ENCODE results near the gene SLC25A48.
A peak's percentile ranks its signal among the peaks of the same experiment; 100 is the strongest.

The SLC25A48 gene

DNA sequence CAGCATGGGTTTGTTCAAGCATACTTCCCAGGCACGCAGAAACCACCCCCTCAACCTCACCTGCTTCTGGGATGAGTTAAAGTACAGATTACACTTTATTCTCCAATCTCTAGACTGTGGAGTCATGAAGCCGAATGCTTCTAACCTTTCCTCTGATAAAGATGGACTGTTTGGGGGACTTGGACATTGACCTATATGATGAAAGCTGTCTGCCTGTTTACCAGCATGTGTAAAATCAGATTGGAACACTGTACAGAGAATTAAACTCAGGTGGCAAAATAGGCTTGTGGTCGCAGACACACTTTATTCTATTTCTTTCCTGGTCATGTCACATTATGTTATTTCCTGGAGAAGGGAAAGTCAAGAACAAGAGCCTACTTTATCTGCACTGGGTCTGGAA is 35.5 kb downstream of the SLC25A48 start:
- no peak for TF ChIP-seq Cebpa-rat (IDR thresholded peaks at IDR 0.05)
- H4K20me1 ChIP-seq = no peaks in the 10 kb centered on the region; a peak in 2 of 22 replicates
- no peaks in the 10 kb centered on the region for H3K36me3 ChIP-seq
- no peak overlapping the region for H3K4me2 ChIP-seq
- no peak overlapping the region for H3K4me3 ChIP-seq
- peaks cover 0 to 15% (median 0%) of the 10 kb centered on the region in 10 experiments; a peak in 5 of 20 replicates for H3K4me1 ChIP-seq
- peaks cover 0 to 77% (median 0%) of the 10 kb centered on the region in 11 experiments; a peak in 5 of 22 replicates for H3K27me3 ChIP-seq
- no peak overlapping the region for H3K9ac ChIP-seq
- no peak overlapping the region for H3K27ac ChIP-seq
- H3K9me3 ChIP-seq (replicated peaks in 1 of 11) = no peaks in the 10 kb centered on the region

DNA sequence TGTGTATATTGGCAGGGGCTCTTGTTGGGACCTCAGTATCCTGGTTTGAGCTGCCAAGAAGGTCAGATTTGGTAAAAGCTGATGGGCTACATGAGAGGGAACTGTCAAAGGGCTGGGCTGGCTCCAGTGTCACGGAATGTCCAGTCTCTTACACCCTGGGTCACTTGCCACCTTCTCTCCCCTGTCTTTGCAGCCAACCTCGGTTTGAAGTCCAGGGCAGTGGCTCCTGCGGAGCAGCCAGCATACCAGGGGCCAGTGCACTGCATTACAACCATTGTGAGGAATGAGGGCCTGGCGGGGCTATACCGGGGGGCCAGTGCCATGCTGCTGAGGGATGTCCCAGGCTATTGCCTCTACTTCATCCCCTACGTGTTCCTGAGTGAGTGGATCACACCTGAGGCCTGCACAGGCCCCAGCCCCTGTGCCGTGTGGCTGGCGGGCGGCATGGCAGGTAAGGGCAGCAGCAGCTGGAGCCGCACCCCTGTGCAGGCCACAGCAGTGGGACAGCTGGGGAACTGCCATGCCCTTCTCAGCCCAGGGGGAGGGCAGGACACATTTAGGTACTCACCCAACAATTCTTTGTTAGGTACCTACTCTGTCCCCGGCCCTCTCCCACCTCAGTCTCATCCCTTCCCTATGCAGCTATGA is 36.9 kb downstream of the SLC25A48 start:
- TF ChIP-seq Cebpa-rat (IDR thresholded peaks at IDR 0.05) = no peak
- Histone ChIP-seq H3K27ac (no peak overlapping the region), H3K9me3 (replicated peaks in 1 of 11) (no peaks in the 10 kb centered on the region)

DNA sequence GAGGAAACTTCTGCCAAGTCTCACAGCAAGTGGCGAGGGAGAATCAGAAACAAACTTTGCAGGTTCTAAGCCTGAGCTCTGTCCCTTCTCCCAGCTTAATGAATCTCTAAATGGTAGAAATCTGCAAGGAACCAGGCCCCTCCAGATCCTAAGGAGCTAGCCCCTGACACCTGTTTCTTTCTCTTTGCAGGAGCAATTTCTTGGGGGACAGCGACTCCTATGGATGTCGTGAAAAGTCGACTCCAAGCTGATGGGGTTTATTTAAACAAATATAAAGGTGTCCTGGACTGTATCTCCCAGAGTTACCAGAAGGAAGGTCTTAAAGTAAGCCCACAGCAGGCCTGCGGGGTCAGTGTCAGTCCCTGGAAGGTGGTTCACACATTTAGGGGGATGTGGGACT is 39.4 kb downstream of the SLC25A48 start:
- H4K20me1 ChIP-seq = peaks cover 0 to 3% (median 0%) of the 10 kb centered on the region in 11 experiments; a peak in 2 of 22 replicates
- no peak overlapping the region for H3K4me2 ChIP-seq
- peaks cover 0 to 34% (median 0%) of the 10 kb centered on the region in 10 experiments; a peak in 6 of 20 replicates for H3K4me1 ChIP-seq
- peaks cover 0 to 82% (median 0%) of the 10 kb centered on the region in 11 experiments; a peak in 5 of 22 replicates for H3K27me3 ChIP-seq
- H3K9ac ChIP-seq = no peak overlapping the region
- H3K4me3 ChIP-seq = no peak overlapping the region
- H3K36me3 ChIP-seq = no peaks in the 10 kb centered on the region
- no peak overlapping the region for H3K27ac ChIP-seq
- H3K9me3 ChIP-seq (replicated peaks in 1 of 11) = no peaks in the 10 kb centered on the region
- TF ChIP-seq Cebpa-rat (IDR thresholded peaks at IDR 0.05) = no peak

More for the DNA sequence above, 36.9 kb downstream of the SLC25A48 start:
- Histone ChIP-seq H3K27me3 (peaks cover 0 to 79% (median 0%) of the 10 kb centered on the region in 11 experiments; a peak in 5 of 22 replicates), H3K9ac (no peak overlapping the region), H4K20me1 (no peaks in the 10 kb centered on the region; a peak in 2 of 22 replicates), H3K4me1 (peaks cover 0 to 24% (median 0%) of the 10 kb centered on the region in 10 experiments; a peak in 6 of 20 replicates), H3K4me2 (no peak overlapping the region), H3K36me3 (no peaks in the 10 kb centered on the region), H3K4me3 (no peak overlapping the region)

DNA sequence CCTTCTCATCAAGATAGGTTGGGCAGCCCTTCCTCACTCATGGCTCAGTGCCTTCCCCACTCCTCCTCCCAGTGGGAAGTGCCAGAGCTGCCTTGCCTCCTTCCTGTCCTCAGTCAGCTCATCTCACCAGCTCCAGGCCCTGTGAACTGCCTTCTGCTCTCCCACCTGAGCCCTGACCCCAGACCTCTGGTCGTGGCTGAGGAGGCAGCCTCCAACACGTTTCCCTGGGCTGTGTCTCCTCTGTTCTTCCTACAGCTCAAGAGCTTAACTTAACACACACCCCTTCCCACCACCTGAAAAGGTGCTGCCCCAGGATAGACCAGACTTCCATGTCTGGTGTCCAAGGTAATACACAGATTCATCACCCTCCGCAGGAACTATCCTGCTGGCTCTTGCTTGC is 40.0 kb downstream of the SLC25A48 start:
- no peaks in the 10 kb centered on the region for H3K36me3 ChIP-seq
- H3K9me3 ChIP-seq (replicated peaks in 1 of 11) = no peaks in the 10 kb centered on the region
- peak overlapping the region in 2 of 11 experiments; percentile 3 to 54; a peak in 2 of 22 replicates for H3K4me2 ChIP-seq
- no peak overlapping the region for H3K27ac ChIP-seq
- H3K9ac ChIP-seq = no peak overlapping the region
- peaks cover 0 to 3% (median 0%) of the 10 kb centered on the region in 11 experiments; a peak in 2 of 22 replicates for H4K20me1 ChIP-seq
- H3K4me3 ChIP-seq = no peak overlapping the region
- peaks cover 0 to 84% (median 0%) of the 10 kb centered on the region in 11 experiments; a peak in 5 of 22 replicates for H3K27me3 ChIP-seq
- TF ChIP-seq Cebpa-rat (IDR thresholded peaks at IDR 0.05) = no peak
- H3K4me1 ChIP-seq = peaks cover 0 to 34% (median 0%) of the 10 kb centered on the region in 10 experiments; a peak in 6 of 20 replicates

DNA sequence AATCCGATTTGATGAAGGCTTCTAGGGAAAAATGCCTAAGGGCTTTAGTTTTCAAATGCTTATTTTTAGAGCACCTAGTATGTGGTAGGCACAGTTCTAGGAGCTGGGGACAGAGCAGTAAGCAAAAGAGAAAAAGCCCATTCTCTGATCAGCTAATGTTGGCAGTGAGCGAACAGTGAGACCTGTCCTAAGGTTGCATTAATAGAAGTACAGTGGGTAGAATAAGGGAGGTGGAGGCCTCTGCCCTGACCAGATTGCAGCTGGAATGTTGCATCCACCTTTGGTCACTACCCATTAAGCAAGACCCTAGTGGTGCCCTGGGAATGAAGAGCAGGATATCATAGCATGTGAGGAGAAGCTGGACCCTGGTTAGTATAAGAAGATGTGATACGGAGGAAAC is 41.1 kb downstream of the SLC25A48 start:
- peaks cover 0 to 84% (median 0%) of the 10 kb centered on the region in 11 experiments; a peak in 5 of 22 replicates for H3K27me3 ChIP-seq
- H4K20me1 ChIP-seq = peaks cover 0 to 3% (median 0%) of the 10 kb centered on the region in 11 experiments; a peak in 2 of 22 replicates
- H3K9me3 ChIP-seq (replicated peaks in 1 of 11) = no peaks in the 10 kb centered on the region
- no peak overlapping the region for H3K4me3 ChIP-seq
- TF ChIP-seq Cebpa-rat (IDR thresholded peaks at IDR 0.05) = no peak
- peak overlapping the region in 1 of 11 experiments; percentile 23; a peak in 1 of 22 replicates for H3K27ac ChIP-seq
- no peak overlapping the region for H3K9ac ChIP-seq
- peaks cover 0 to 34% (median 0%) of the 10 kb centered on the region in 10 experiments; a peak in 6 of 20 replicates for H3K4me1 ChIP-seq
- H3K36me3 ChIP-seq = no peaks in the 10 kb centered on the region
- peak overlapping the region in 3 of 11 experiments; percentile 57 to 75 (median 67); a peak in 6 of 22 replicates for H3K4me2 ChIP-seq

DNA sequence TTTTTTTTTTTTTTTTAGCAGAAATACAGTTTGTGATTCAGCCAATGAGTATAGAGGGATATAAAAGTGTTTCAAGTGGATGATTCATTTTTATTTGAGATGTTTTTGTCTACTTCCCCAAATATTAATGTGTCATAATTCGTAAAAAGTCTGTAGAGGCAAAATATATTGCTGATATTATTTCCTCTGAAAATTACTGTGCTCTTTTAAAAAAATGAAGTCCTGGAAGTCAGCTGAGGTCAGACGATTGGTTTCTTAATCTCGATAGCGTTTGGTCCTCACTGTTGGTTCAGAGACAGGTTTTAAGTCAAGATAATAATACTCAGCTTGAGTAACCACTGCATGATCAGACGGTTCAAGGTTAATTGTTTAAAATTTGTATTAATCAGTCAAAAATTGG is 41.7 kb downstream of the SLC25A48 start:
- H4K20me1 ChIP-seq = peaks cover 0 to 3% (median 0%) of the 10 kb centered on the region in 11 experiments; a peak in 2 of 22 replicates
- no peak overlapping the region for H3K9ac ChIP-seq
- peak overlapping the region in 3 of 11 experiments; percentile 5 to 44 (median 32); a peak in 5 of 22 replicates for H3K27ac ChIP-seq
- peaks cover 0 to 34% (median 0%) of the 10 kb centered on the region in 10 experiments; a peak in 6 of 20 replicates for H3K4me1 ChIP-seq
- H3K4me2 ChIP-seq = peak overlapping the region in 3 of 11 experiments; percentile 57 to 75 (median 67); a peak in 6 of 22 replicates
- no peaks in the 10 kb centered on the region for H3K9me3 ChIP-seq (replicated peaks in 1 of 11)
- no peak overlapping the region for H3K4me3 ChIP-seq
- TF ChIP-seq Cebpa-rat (IDR thresholded peaks at IDR 0.05) = no peak
- no peaks in the 10 kb centered on the region for H3K36me3 ChIP-seq
- peaks cover 0 to 87% (median 0%) of the 10 kb centered on the region in 11 experiments; a peak in 5 of 22 replicates for H3K27me3 ChIP-seq

DNA sequence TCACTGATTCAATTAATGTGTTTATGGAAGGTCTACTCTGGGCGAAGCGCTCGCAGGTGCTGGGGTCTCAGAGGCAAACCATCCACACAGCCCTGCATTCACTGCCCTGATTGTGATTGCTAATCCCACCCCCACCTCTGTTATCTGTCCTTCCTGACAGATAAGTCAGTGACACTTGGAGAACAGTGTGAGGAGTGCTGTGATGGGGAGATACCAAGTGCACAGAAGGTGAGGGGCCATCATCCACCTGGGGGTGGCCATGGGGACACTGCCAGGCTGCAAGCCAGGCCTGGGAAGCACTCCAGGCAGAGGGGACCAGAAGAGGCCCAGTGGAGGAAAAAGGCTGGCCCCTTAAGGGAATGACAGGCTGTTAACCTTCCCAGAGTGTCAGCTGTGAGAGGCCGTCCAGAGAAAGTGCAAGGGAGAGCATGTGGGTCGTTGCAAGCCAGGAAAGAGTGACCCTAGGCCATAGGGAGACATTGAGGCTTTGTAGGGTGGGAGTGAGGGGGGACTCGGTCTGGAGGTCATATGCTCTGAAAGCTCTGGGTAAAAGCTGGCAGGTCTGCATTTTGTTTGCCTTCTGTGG is 43.2 kb downstream of the SLC25A48 start:
- H3K36me3 ChIP-seq = no peaks in the 10 kb centered on the region
- H3K9me3 ChIP-seq (replicated peaks in 1 of 11) = no peaks in the 10 kb centered on the region
- H3K9ac ChIP-seq = no peak overlapping the region
- TF ChIP-seq Cebpa-rat (IDR thresholded peaks at IDR 0.05) = no peak
- no peak overlapping the region for H3K4me3 ChIP-seq
- no peak overlapping the region for H3K4me2 ChIP-seq
- peaks cover 0 to 86% (median 0%) of the 10 kb centered on the region in 11 experiments; a peak in 5 of 22 replicates for H3K27me3 ChIP-seq
- H4K20me1 ChIP-seq = peaks cover 0 to 5% (median 0%) of the 10 kb centered on the region in 11 experiments; a peak in 1 of 22 replicates
- peaks cover 0 to 34% (median 0%) of the 10 kb centered on the region in 10 experiments; a peak in 6 of 20 replicates for H3K4me1 ChIP-seq
- no peak overlapping the region for H3K27ac ChIP-seq

DNA sequence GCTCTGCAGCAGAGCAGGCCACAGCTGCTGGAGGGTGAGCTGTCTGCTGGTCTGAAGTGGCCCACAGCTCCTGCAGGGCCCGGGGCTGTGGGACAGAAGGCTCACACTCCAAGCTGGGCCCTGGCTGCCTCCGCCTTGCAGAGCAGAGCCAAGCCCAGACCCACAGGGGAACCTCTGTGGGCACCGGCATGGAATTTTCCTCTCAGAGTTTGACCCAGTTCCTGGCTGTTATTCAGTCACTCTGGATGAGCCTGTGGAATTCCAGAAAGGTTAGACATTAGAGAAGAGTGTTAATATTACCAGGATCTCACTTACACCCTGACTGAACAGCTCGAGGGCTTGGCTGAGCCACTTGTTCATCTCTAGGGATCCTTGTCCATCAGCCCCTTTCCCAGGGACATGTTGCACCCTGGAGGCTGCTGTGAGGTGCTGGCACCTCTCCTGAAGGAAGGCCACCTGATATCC is 43.7 kb downstream of the SLC25A48 start:
- no peak overlapping the region for H3K27ac ChIP-seq
- no peak overlapping the region for H3K4me3 ChIP-seq
- H3K27me3 ChIP-seq = peaks cover 0 to 86% (median 0%) of the 10 kb centered on the region in 11 experiments; a peak in 5 of 22 replicates
- peaks cover 0 to 34% (median 0%) of the 10 kb centered on the region in 10 experiments; a peak in 6 of 20 replicates for H3K4me1 ChIP-seq
- no peak overlapping the region for H3K9ac ChIP-seq
- H3K9me3 ChIP-seq (replicated peaks in 1 of 11) = no peaks in the 10 kb centered on the region
- H4K20me1 ChIP-seq = peaks cover 0 to 7% (median 0%) of the 10 kb centered on the region in 11 experiments; a peak in 1 of 22 replicates
- no peaks in the 10 kb centered on the region for H3K36me3 ChIP-seq
- H3K4me2 ChIP-seq = no peak overlapping the region
- TF ChIP-seq Cebpa-rat (IDR thresholded peaks at IDR 0.05) = no peak

DNA sequence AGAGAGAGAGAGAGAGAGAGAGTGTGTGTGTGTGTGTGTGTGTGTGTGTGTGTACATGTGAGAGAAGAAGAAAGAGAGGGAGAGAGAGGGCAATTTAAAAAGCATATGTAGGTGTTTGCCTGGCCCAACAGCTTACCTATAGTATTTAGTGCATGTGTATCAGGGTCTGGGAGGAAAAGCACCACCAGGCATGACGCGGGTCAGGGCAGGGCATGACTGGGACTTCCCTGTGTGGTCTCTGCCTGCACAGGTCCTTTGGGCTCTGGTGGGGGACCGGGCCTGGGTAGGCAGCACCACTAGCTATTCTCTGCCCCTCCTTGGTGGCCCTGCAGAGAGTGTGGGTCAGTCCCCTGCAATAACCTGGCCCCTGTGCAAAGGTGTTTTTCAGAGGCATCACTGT is 45.1 kb downstream of the SLC25A48 start:
- H3K27me3 ChIP-seq = peaks cover 0 to 86% (median 0%) of the 10 kb centered on the region in 11 experiments; a peak in 5 of 22 replicates
- H3K9ac ChIP-seq = no peak overlapping the region
- no peak for TF ChIP-seq Cebpa-rat (IDR thresholded peaks at IDR 0.05)
- H4K20me1 ChIP-seq = peaks cover 0 to 7% (median 0%) of the 10 kb centered on the region in 11 experiments; a peak in 1 of 22 replicates
- no peaks in the 10 kb centered on the region for H3K36me3 ChIP-seq
- H3K4me3 ChIP-seq = no peak overlapping the region
- no peak overlapping the region for H3K27ac ChIP-seq
- H3K9me3 ChIP-seq (replicated peaks in 1 of 11) = no peaks in the 10 kb centered on the region
- H3K4me1 ChIP-seq = peaks cover 0 to 28% (median 0%) of the 10 kb centered on the region in 10 experiments; a peak in 6 of 20 replicates
- H3K4me2 ChIP-seq = no peak overlapping the region
